Measurements from ENCODE around the gene TMCO6.

DNA sequence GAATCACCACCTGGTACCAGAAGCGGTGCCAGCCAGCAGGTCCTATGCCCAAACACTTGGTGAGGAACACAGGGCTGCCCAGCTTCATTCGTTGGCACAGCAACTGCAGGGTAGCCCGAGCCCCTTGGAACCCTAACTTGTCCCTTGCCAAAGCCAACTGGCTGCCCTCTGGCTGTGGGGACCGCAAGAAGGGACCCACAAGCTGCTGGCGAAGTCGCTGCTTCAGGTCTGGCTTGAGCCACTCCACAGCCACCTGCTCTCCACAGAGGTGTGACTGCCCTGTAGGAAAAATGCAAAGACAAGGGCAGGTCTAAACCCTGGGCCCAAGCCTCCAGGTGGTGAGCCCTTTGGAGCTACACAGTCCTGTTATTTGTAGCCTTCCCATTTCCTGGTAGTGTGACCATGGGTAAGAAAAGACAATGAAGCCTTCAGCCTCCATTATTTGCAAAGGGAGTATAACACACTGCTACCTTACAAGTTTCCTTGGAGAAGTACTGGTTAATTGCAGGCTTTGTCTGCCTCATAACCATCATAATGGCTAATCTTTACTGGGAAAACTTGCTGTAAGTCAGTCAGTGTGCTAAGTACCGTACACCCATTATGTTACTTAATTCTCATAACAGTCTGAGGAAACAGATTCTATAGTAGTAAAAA, 32.3 kb downstream of the TMCO6 start:
- TF ChIP-seq, protein P1, sequence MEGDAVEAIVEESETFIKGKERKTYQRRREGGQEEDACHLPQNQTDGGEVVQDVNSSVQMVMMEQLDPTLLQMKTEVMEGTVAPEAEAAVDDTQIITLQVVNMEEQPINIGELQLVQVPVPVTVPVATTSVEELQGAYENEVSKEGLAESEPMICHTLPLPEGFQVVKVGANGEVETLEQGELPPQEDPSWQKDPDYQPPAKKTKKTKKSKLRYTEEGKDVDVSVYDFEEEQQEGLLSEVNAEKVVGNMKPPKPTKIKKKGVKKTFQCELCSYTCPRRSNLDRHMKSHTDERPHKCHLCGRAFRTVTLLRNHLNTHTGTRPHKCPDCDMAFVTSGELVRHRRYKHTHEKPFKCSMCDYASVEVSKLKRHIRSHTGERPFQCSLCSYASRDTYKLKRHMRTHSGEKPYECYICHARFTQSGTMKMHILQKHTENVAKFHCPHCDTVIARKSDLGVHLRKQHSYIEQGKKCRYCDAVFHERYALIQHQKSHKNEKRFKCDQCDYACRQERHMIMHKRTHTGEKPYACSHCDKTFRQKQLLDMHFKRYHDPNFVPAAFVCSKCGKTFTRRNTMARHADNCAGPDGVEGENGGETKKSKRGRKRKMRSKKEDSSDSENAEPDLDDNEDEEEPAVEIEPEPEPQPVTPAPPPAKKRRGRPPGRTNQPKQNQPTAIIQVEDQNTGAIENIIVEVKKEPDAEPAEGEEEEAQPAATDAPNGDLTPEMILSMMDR (conservative IDR thresholded peaks at IDR 0.05; ENCODE audit: low read depth, low read length), result no peak
- no peak for TF ChIP-seq EZH2 (IDR thresholded peaks at IDR 0.05; ENCODE audit: borderline replicate concordance, low read depth, low read length, poor library complexity, severe bottlenecking)

All from A673 (cell line).